Measurements from ENCODE around the gene CCDC51. TPM values are rescaled to one million over a fixed set of nuclear protein-coding genes. Genes with fewer than 3 reads are reported as not detected.

Gene CCDC51
- total and polyA plus RNA-seq, 2 donors (not counting 1 experiment from before 2014, with no cell fraction given), result 5.0 to 5.9 TPM

GRCh38 chr3:48410205-48411040 lies 29.5 kb downstream of the CCDC51 start:
- no peaks in the 10 kb centered on the region for H3K4me1 Mint-ChIP-seq
- CTCF ChIA-PET, result interaction anchor here (1.2 to 2.5 kb wide), 2 partner anchors 10 to 25 kb away, joined by 5 to 14 read pairs; no protein-coding TSS in a partner anchor
- H4K20me1 ChIP-seq (ENCODE audit: control insufficient read depth, insufficient read depth, low read length, poor library complexity, severe bottlenecking), result no peaks in the 10 kb centered on the region
- no peak overlapping the region for H2AFZ ChIP-seq (ENCODE audit: insufficient read depth, low read depth, low read length, poor library complexity, severe bottlenecking)
- H3K36me3 ChIP-seq (replicated peaks in 1 of 2; ENCODE audit: control extremely low read depth in 1 of 2, control insufficient read depth in 1 of 2, extremely low read depth in 1 of 2, insufficient read depth in 2 of 2, low read length in 1 of 2), result no peaks in the 10 kb centered on the region
- H3K4me3 ChIP-seq (ENCODE audit: control extremely low read depth in 1 of 5, extremely low read depth in 1 of 5, insufficient read depth in 1 of 5, low read depth in 2 of 5, low read length in 4 of 5), result no peak overlapping the region
- DNase-seq (no peak), ATAC-seq (ENCODE audit: low read depth) (no peak)
- H3K4me2 ChIP-seq (replicated peaks; ENCODE audit: low read depth, low read length, poor library complexity, severe bottlenecking), result no peak overlapping the region
- 93% methylated on average over 16 of the region's 16 CpGs for WGBS (ENCODE audit: insufficient coverage)
- no peaks in the 10 kb centered on the region for H3K27me3 Mint-ChIP-seq
- H3K9ac ChIP-seq (ENCODE audit: low read length), result no peak overlapping the region
- H3K27me3 ChIP-seq (replicated peaks in 1 of 4; ENCODE audit: control extremely low read depth in 1 of 4, control insufficient read depth in 3 of 4, insufficient read depth in 4 of 4, low read length in 3 of 4), result no peaks in the 10 kb centered on the region
- no peaks in the 10 kb centered on the region for H3K9me3 Mint-ChIP-seq (ENCODE audit: insufficient read depth)
- H3K79me2 ChIP-seq (ENCODE audit: control insufficient read depth, insufficient read depth, low read length), result no peaks in the 10 kb centered on the region
- no peak overlapping the region for H3K27ac Mint-ChIP-seq
- H3K27ac ChIP-seq (ENCODE audit: low read length in 2 of 2), result no peak overlapping the region
- POLR2A ChIA-PET, result no interaction called here
- no peak overlapping the region for H3K4me3 Mint-ChIP-seq
- no peaks in the 10 kb centered on the region for H3K9me3 ChIP-seq (ENCODE audit: control extremely low read depth in 1 of 3, control insufficient read depth in 2 of 3, insufficient read depth in 1 of 3, low read length in 2 of 3)
- no peaks in the 10 kb centered on the region for H3K4me1 ChIP-seq (ENCODE audit: control insufficient read depth in 2 of 2, insufficient read depth in 2 of 2, low read length in 2 of 2)
- intact Hi-C loops (cut with micrococcal nuclease), result no loop called here
- TF ChIP-seq EZH2 (IDR thresholded peaks at IDR 0.05; ENCODE audit: borderline replicate concordance, insufficient read depth, low read depth, low read length, poor library complexity, severe bottlenecking), result no peak
- TF ChIP-seq, protein P1, sequence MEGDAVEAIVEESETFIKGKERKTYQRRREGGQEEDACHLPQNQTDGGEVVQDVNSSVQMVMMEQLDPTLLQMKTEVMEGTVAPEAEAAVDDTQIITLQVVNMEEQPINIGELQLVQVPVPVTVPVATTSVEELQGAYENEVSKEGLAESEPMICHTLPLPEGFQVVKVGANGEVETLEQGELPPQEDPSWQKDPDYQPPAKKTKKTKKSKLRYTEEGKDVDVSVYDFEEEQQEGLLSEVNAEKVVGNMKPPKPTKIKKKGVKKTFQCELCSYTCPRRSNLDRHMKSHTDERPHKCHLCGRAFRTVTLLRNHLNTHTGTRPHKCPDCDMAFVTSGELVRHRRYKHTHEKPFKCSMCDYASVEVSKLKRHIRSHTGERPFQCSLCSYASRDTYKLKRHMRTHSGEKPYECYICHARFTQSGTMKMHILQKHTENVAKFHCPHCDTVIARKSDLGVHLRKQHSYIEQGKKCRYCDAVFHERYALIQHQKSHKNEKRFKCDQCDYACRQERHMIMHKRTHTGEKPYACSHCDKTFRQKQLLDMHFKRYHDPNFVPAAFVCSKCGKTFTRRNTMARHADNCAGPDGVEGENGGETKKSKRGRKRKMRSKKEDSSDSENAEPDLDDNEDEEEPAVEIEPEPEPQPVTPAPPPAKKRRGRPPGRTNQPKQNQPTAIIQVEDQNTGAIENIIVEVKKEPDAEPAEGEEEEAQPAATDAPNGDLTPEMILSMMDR (IDR thresholded peaks at IDR 0.05), result no peak

Measured in B cell (primary cell).